Thymus (tissue), 11 donors: Measurements from ENCODE around the gene PDZD7. TPM values are rescaled to one million over a fixed set of nuclear protein-coding genes. Genes with fewer than 3 reads are reported as not detected.

Experiments used
- DNase-seq, 9 donors: peaks; one replicate each; pipeline ENCODE4 v3.0.0-alpha.2; 2013; ENCODE audit warnings: low spot score in 9 of 9, low read depth in 6 of 9, missing footprints in 1 of 9
- H3K27ac ChIP-seq, 2 donors: one replicate each; pipeline ENCODE4 v1.5.1; 2013; ENCODE audit warnings: control low read depth in 1 of 2, low read depth in 1 of 2, low read length in 1 of 2, mild to moderate bottlenecking in 1 of 2, moderate library complexity in 1 of 2
- H3K27me3 ChIP-seq, 2 donors: one replicate each; pipeline ENCODE4 v1.5.1; 2013; ENCODE audit warnings: low read length in 1 of 2; ENCODE audit not compliant: control insufficient read depth in 2 of 2, insufficient read depth in 1 of 2
- H3K36me3 ChIP-seq, 2 donors: one replicate each; pipeline ENCODE4 v1.5.1; 2013; ENCODE audit warnings: low read length in 1 of 2, mild to moderate bottlenecking in 1 of 2, moderate library complexity in 1 of 2; ENCODE audit not compliant: control insufficient read depth in 2 of 2, insufficient read depth in 2 of 2
- H3K4me1 ChIP-seq, 2 donors: one replicate each; pipeline ENCODE4 v1.5.1; 2013; ENCODE audit warnings: low read length in 2 of 2; ENCODE audit not compliant: control insufficient read depth in 2 of 2, insufficient read depth in 2 of 2
- H3K4me3 ChIP-seq, 2 donors: one replicate each; pipeline ENCODE4 v1.5.1; 2013; ENCODE audit warnings: low read length in 2 of 2, control low read depth in 1 of 2, mild to moderate bottlenecking in 1 of 2
- H3K9me3 ChIP-seq, 2 donors: one replicate each; pipeline ENCODE4 v1.5.1; 2013; ENCODE audit warnings: low read length in 1 of 2, mild to moderate bottlenecking in 1 of 2; ENCODE audit not compliant: control insufficient read depth in 2 of 2, insufficient read depth in 1 of 2
- WGBS: extraction: QIAGEN DNeasy Blood & Tissue Kit; methylation state at CpG from one replicate; pipeline ENCODE4 v1.1.7; 2013; 5-methylcytosine and 5-hydroxymethylcytosine counted together
- polyA plus RNA-seq: library from polyadenylated mRNA; stranded (reverse); fragments of 200-250 nt; gene quantifications from one replicate; pipeline ENCODE4 v1.2.3, GENCODE V29; 2013
- total RNA-seq: library from RNA; stranded (reverse); fragments of 120-200 nt; gene quantifications from one replicate; pipeline ENCODE4 v1.2.4, GENCODE V29; 2013
- donor health status: healthy.

Gene PDZD7
- total and polyA plus RNA-seq, 2 donors, result 0.19 to 1.4 TPM

- Histone ChIP-seq H3K27ac (no peak overlapping the region), H3K36me3 (peaks cover 4 to 44% of the 10 kb centered on the region in 2 donors), H3K9me3 (no peaks in the 10 kb centered on the region), H3K4me1 (peaks cover 0 to 4% of the 10 kb centered on the region in 2 donors), H3K27me3 (no peaks in the 10 kb centered on the region), H3K4me3 (no peak overlapping the region)
- no peak for DNase-seq
- WGBS, result 98% methylated on average over 1 of the region's 1 CpG
Observed at GRCh38 chr10:100963826-100964225, 67.1 kb downstream of the PDZD7 start.

- peaks cover 6 to 55% of the 10 kb centered on the region in 2 donors for H3K36me3 ChIP-seq
- H3K9me3 ChIP-seq, result no peaks in the 10 kb centered on the region
- no peak overlapping the region for H3K27ac ChIP-seq
- 95% methylated on average over 4 of the region's 4 CpGs for WGBS
- no peaks in the 10 kb centered on the region for H3K4me1 ChIP-seq
- no peaks in the 10 kb centered on the region for H3K27me3 ChIP-seq
- H3K4me3 ChIP-seq, result no peak overlapping the region
- no peak for DNase-seq
Observed at GRCh38 chr10:100962351-100963080, 68.4 kb downstream of the PDZD7 start.

GRCh38 chr10:100960251-100960650, 70.7 kb downstream of the PDZD7 start:
- H3K4me3 ChIP-seq, result no peak overlapping the region
- H3K36me3 ChIP-seq, result peaks cover 6 to 50% of the 10 kb centered on the region in 2 donors
- DNase-seq, result no peak
- H3K27ac ChIP-seq, result no peak overlapping the region
- no peaks in the 10 kb centered on the region for H3K4me1 ChIP-seq
- no peaks in the 10 kb centered on the region for H3K9me3 ChIP-seq
- H3K27me3 ChIP-seq, result no peaks in the 10 kb centered on the region

Other genes starting within 250 kb of the PDZD7 start
- gene SLF2, start 118.2 kb downstream of the PDZD7 start, total RNA-seq, result 26.3 TPM
- 23.8 TPM for gene SLF2, start 118.2 kb downstream of the PDZD7 start, polyA plus RNA-seq
- gene SEMA4G, start 61.6 kb downstream of the PDZD7 start, total RNA-seq, result 0.24 TPM
- 1.2 TPM for gene SEMA4G, start 61.6 kb downstream of the PDZD7 start, polyA plus RNA-seq
- gene MRPL43, start 43.6 kb downstream of the PDZD7 start, total RNA-seq, result 55.0 TPM
- gene MRPL43, start 43.6 kb downstream of the PDZD7 start, polyA plus RNA-seq, result 95.1 TPM
- gene TWNK, start 43.6 kb downstream of the PDZD7 start, total RNA-seq, result 9.1 TPM
- 5.9 TPM for gene TWNK, start 43.6 kb downstream of the PDZD7 start, polyA plus RNA-seq
- gene LZTS2, start 31.3 kb downstream of the PDZD7 start, total RNA-seq, result 9.8 TPM
- gene LZTS2, start 31.3 kb downstream of the PDZD7 start, polyA plus RNA-seq, result 44.7 TPM
- gene SFXN3, start 105 bp upstream of the PDZD7 start, total RNA-seq, result 7.7 TPM
- gene SFXN3, start 105 bp upstream of the PDZD7 start, polyA plus RNA-seq, result 16.3 TPM
- 2.8 TPM for gene KAZALD1, start 30.9 kb upstream of the PDZD7 start, total RNA-seq
- gene KAZALD1, start 30.9 kb upstream of the PDZD7 start, polyA plus RNA-seq, result 2.3 TPM
- 0.05 TPM for gene TLX1, start 100.2 kb upstream of the PDZD7 start, total RNA-seq
- 0.27 TPM for gene TLX1, start 100.2 kb upstream of the PDZD7 start, polyA plus RNA-seq
- not detected for gene LBX1, start 198.3 kb upstream of the PDZD7 start, total RNA-seq
- gene LBX1, start 198.3 kb upstream of the PDZD7 start, polyA plus RNA-seq, result 0.11 TPM